GM23338 (cell line): ENCODE results near the gene CARMIL1.

Experiments used
- CREB1 ChIP-seq: fragments of 250-450 bp; sonication (Bioruptor Pico); IDR thresholded peaks from 2 replicates; pipeline ENCODE4 v1.5.0; 2020; ENCODE audit warnings: low read depth, mild to moderate bottlenecking, moderate library complexity
- EZH2 ChIP-seq: fragments of 200-600 bp; sonication (generic); IDR thresholded peaks from one replicate; pipeline ENCODE4 v1.8.0; 2017; ENCODE audit warnings: antibody characterized with exemption, mild to moderate bottlenecking, low read depth; ENCODE audit not compliant: unreplicated experiment
- TF ChIP-seq, protein P1 (sequence below), 2 experiments: fragments of 200-600 bp in 1 of 2; sonication (generic) in 1 of 2; conservative IDR thresholded peaks; 2 replicates each; pipeline versions ENCODE4 v1.5.1 to v1.6.1; 2016 to 2017; ENCODE audit warnings: antibody characterized with exemption in 2 of 2, low read depth in 2 of 2, mild to moderate bottlenecking in 2 of 2, moderate library complexity in 1 of 2

DNA sequence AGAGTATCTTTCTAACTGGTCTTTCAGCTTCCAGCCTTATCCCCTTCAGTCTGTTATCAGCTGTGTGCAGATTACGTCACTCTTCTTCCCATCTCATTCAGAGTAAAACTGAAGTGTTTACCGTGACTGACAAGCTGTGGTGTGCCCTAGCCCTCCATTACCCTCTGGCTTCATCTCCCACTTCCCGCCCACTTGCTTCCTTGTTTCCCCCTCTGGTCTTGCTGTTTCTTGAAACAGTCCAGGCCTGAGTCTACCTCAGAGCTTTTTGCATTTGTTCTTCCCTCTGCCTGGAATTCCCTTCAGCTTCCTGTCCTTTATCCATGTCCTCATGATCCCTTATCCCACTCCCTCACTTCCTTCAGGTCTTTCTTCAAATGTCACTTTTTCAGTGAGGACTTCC is 66.9 kb downstream of the CARMIL1 start:
- TF ChIP-seq CREB1 (CRISPR knock-in tag): no peak
- no peak for TF ChIP-seq EZH2
- TF ChIP-seq, protein P1, sequence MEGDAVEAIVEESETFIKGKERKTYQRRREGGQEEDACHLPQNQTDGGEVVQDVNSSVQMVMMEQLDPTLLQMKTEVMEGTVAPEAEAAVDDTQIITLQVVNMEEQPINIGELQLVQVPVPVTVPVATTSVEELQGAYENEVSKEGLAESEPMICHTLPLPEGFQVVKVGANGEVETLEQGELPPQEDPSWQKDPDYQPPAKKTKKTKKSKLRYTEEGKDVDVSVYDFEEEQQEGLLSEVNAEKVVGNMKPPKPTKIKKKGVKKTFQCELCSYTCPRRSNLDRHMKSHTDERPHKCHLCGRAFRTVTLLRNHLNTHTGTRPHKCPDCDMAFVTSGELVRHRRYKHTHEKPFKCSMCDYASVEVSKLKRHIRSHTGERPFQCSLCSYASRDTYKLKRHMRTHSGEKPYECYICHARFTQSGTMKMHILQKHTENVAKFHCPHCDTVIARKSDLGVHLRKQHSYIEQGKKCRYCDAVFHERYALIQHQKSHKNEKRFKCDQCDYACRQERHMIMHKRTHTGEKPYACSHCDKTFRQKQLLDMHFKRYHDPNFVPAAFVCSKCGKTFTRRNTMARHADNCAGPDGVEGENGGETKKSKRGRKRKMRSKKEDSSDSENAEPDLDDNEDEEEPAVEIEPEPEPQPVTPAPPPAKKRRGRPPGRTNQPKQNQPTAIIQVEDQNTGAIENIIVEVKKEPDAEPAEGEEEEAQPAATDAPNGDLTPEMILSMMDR (conservative IDR thresholded peaks at IDR 0.05; ENCODE audit: low read depth in 2 of 2): no peak
